ENCODE data around the gene NAV2.

NAV2 gene

DNA sequence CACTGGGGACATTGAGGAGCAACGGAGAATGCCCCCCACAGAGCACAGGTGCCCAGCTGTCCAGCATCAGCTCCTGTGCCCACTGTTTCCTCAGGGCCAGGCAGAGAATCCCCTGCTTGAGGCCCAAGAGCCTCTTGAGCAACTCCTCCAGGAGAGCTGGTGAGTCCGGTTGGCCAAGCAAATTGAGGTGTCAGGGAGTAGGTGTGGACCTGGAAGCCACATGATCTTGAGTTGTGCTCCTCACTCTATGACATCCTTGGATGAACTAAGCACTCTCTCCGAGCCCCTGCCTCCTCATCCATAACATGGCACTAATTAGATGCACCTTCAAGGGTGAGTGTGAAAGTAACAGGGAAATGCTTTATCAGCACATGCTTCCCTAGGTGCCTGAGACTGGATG is 326.3 kb downstream of the NAV2 start:
- Histone ChIP-seq H3K4me3 (ENCODE audit: low read length in 2 of 2) (no peak overlapping the region), H3K9me3 (ENCODE audit: control insufficient read depth in 2 of 2, low read length in 2 of 2) (no peaks in the 10 kb centered on the region), H3K4me1 (ENCODE audit: control insufficient read depth in 2 of 2, insufficient read depth in 2 of 2, low read length in 2 of 2) (no peaks in the 10 kb centered on the region), H3K27ac (ENCODE audit: low read depth in 2 of 2, low read length in 2 of 2) (no peak overlapping the region), H3K36me3 (ENCODE audit: control insufficient read depth in 2 of 2, insufficient read depth in 2 of 2, low read length in 2 of 2) (peaks cover 0 to 3% of the 10 kb centered on the region in 2 donors), H3K27me3 (ENCODE audit: control insufficient read depth in 2 of 2, insufficient read depth in 2 of 2, low read length in 2 of 2) (no peaks in the 10 kb centered on the region), H3K9ac (ENCODE audit: low read depth in 1 of 2, low read length in 2 of 2) (no peak overlapping the region)

DNA sequence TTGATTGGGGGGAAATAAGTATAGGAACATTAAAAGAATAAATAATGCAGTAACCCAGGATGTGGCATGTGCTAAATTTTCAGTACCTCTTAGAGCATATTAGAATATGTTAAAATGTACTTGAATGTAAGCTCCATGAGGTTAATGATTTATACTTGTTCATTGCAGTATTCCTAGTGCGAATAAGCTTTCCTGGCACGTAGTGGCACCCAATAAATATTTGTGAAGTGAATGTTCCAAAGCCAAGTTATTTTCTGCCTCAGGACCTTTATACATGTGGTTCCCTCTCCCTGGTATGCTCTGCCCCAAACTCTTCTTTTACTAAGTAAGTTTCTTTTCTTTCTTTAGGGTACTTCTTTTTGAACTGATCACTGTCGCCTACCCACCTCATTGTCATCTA is 328.9 kb downstream of the NAV2 start:
- Histone ChIP-seq H3K27me3 (ENCODE audit: control insufficient read depth in 2 of 2, insufficient read depth in 2 of 2, low read length in 2 of 2) (no peaks in the 10 kb centered on the region), H3K27ac (ENCODE audit: low read depth in 2 of 2, low read length in 2 of 2) (no peak overlapping the region), H3K4me1 (ENCODE audit: control insufficient read depth in 2 of 2, insufficient read depth in 2 of 2, low read length in 2 of 2) (no peaks in the 10 kb centered on the region), H3K9ac (ENCODE audit: low read depth in 1 of 2, low read length in 2 of 2) (no peak overlapping the region), H3K9me3 (ENCODE audit: control insufficient read depth in 2 of 2, low read length in 2 of 2) (no peaks in the 10 kb centered on the region), H3K4me3 (ENCODE audit: low read length in 2 of 2) (no peak overlapping the region), H3K36me3 (ENCODE audit: control insufficient read depth in 2 of 2, insufficient read depth in 2 of 2, low read length in 2 of 2) (peaks cover 0 to 9% of the 10 kb centered on the region in 2 donors)

DNA sequence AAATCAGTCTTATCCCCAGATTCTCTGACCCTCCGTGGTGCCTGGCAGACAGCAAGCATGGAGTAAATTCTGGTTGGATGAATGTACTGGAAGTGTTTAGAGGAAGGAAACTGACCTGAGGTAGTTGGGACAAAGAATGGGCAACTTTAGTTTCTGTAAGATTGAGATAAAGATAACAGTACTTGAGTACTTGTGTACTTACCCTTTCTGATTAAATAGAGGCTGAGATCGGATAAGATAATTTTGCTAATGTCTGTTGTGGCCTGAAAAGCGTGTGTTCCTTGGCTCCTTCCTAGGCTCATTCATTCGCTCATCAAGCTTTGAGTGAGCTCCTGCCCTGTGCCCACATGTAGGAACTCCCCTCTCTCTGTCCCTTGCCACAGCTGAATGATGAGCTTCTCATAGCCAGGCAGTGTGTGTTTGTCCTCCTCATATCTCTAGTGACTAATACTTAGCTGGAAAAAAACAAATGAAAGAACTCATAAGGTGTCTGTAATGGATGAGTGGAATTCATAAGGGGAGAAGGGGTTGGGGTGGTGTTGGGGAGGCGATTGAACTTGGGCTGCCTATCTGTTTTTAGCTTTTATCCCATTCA is 329.5 kb downstream of the NAV2 start:
- H3K9me3 ChIP-seq (ENCODE audit: control insufficient read depth in 2 of 2, low read length in 2 of 2), result no peaks in the 10 kb centered on the region
- no peak overlapping the region for H3K27ac ChIP-seq (ENCODE audit: low read depth in 2 of 2, low read length in 2 of 2)
- H3K9ac ChIP-seq (ENCODE audit: low read depth in 1 of 2, low read length in 2 of 2), result no peak overlapping the region
- no peaks in the 10 kb centered on the region for H3K4me1 ChIP-seq (ENCODE audit: control insufficient read depth in 2 of 2, insufficient read depth in 2 of 2, low read length in 2 of 2)
- no peak overlapping the region for H3K4me3 ChIP-seq (ENCODE audit: low read length in 2 of 2)
- H3K27me3 ChIP-seq (ENCODE audit: control insufficient read depth in 2 of 2, insufficient read depth in 2 of 2, low read length in 2 of 2), result no peaks in the 10 kb centered on the region
- peaks cover 0 to 9% of the 10 kb centered on the region in 2 donors for H3K36me3 ChIP-seq (ENCODE audit: control insufficient read depth in 2 of 2, insufficient read depth in 2 of 2, low read length in 2 of 2)

DNA sequence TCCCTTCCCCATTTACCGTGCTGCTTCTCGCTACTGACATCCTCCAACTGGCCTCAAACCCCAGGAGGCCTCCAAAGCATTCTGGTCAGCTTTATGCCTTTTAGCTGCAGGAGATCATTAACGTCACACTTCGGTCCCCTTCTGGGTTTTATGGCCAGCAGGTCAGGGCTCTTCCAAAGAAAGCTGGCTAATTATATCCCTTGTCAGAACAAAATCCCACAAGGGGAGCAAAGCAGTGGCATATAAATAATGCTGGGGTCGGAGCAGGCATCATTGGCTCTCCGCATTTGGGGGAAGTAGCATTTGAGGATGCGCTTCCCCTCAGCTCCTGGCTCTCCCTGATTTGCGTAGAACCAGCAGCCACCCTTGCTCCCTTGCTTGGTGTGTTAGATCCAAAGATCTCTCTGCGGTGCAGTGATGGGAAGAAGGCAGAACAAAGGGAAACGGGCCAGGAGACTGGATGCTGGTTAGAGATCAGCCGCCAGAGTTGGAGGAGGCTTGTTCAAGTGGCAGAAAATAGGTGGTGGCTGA is 330.2 kb downstream of the NAV2 start:
- Histone ChIP-seq H3K27me3 (ENCODE audit: control insufficient read depth in 2 of 2, insufficient read depth in 2 of 2, low read length in 2 of 2) (no peaks in the 10 kb centered on the region), H3K4me3 (ENCODE audit: low read length in 2 of 2) (no peak overlapping the region), H3K9ac (ENCODE audit: low read depth in 1 of 2, low read length in 2 of 2) (no peak overlapping the region), H3K4me1 (ENCODE audit: control insufficient read depth in 2 of 2, insufficient read depth in 2 of 2, low read length in 2 of 2) (no peaks in the 10 kb centered on the region), H3K9me3 (ENCODE audit: control insufficient read depth in 2 of 2, low read length in 2 of 2) (no peaks in the 10 kb centered on the region), H3K27ac (ENCODE audit: low read depth in 2 of 2, low read length in 2 of 2) (no peak overlapping the region), H3K36me3 (ENCODE audit: control insufficient read depth in 2 of 2, insufficient read depth in 2 of 2, low read length in 2 of 2) (peaks cover 0 to 9% of the 10 kb centered on the region in 2 donors)

DNA sequence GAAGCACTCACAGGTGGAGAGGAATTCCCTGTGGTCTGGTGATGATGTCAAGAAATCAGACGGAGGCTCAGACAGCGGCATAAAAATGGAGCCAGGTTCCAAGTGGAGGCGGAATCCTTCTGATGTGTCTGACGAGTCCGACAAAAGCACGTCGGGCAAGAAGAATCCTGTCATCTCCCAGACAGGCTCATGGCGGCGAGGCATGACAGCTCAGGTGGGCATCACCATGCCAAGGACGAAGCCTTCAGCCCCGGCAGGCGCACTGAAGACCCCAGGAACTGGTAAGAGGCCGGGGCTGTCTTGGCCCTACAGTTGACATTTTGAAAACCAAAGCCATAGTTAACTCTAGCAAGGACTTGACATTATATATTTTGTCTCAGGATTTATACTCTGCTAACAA is 331.4 kb downstream of the NAV2 start:
- Histone ChIP-seq H3K4me1 (ENCODE audit: control insufficient read depth in 2 of 2, insufficient read depth in 2 of 2, low read length in 2 of 2) (no peaks in the 10 kb centered on the region), H3K4me3 (ENCODE audit: low read length in 2 of 2) (no peak overlapping the region), H3K9ac (ENCODE audit: low read depth in 1 of 2, low read length in 2 of 2) (no peak overlapping the region), H3K27ac (ENCODE audit: low read depth in 2 of 2, low read length in 2 of 2) (no peak overlapping the region), H3K27me3 (ENCODE audit: control insufficient read depth in 2 of 2, insufficient read depth in 2 of 2, low read length in 2 of 2) (no peaks in the 10 kb centered on the region), H3K9me3 (ENCODE audit: control insufficient read depth in 2 of 2, low read length in 2 of 2) (no peaks in the 10 kb centered on the region), H3K36me3 (ENCODE audit: control insufficient read depth in 2 of 2, insufficient read depth in 2 of 2, low read length in 2 of 2) (peaks cover 0 to 13% of the 10 kb centered on the region in 2 donors)

DNA sequence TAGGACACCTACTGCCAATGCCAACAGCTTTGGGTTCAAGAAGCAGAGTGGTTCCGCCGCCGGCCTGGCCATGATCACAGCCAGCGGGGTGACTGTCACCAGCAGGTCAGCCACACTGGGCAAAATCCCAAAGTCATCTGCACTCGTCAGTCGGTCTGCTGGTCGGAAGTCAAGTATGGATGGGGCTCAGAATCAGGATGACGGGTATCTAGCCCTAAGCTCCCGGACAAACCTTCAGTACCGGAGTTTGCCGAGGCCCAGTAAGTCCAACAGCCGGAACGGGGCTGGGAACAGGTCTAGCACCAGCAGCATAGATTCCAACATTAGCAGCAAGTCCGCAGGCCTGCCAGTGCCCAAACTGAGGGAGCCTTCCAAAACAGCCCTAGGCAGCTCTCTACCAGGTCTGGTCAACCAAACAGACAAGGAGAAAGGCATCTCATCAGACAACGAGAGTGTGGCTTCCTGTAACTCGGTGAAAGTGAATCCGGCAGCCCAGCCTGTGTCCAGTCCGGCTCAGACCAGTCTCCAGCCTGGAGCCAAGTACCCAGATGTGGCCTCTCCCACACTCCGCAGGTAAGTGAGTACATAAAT is 332.6 kb downstream of the NAV2 start:
- Histone ChIP-seq H3K4me1 (ENCODE audit: control insufficient read depth in 2 of 2, insufficient read depth in 2 of 2, low read length in 2 of 2) (no peaks in the 10 kb centered on the region), H3K27me3 (ENCODE audit: control insufficient read depth in 2 of 2, insufficient read depth in 2 of 2, low read length in 2 of 2) (no peaks in the 10 kb centered on the region), H3K9me3 (ENCODE audit: control insufficient read depth in 2 of 2, low read length in 2 of 2) (no peaks in the 10 kb centered on the region), H3K36me3 (ENCODE audit: control insufficient read depth in 2 of 2, insufficient read depth in 2 of 2, low read length in 2 of 2) (peaks cover 0 to 13% of the 10 kb centered on the region in 2 donors), H3K9ac (ENCODE audit: low read depth in 1 of 2, low read length in 2 of 2) (no peak overlapping the region), H3K4me3 (ENCODE audit: low read length in 2 of 2) (no peak overlapping the region), H3K27ac (ENCODE audit: low read depth in 2 of 2, low read length in 2 of 2) (no peak overlapping the region)

DNA sequence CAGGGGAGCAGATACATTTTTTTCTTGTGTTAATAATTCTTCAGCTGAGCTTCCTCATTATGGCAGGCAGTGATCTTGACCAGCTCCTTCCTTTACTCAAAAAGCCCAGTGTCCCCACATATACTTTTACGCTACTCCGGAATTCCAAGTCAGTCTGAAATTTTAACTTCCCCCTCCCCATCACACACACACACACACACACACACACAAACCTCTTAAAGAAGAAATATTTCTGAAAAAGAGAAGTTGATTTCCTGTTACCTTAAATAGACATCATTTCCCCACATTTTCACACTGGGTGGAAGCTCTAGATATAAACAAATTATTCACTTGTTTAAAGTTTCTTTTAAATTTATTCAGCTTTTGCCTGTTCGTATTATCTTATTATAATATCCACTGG is 333.8 kb downstream of the NAV2 start:
- Histone ChIP-seq H3K4me3 (ENCODE audit: low read length in 2 of 2) (no peak overlapping the region), H3K9me3 (ENCODE audit: control insufficient read depth in 2 of 2, low read length in 2 of 2) (no peaks in the 10 kb centered on the region), H3K27ac (ENCODE audit: low read depth in 2 of 2, low read length in 2 of 2) (no peak overlapping the region), H3K4me1 (ENCODE audit: control insufficient read depth in 2 of 2, insufficient read depth in 2 of 2, low read length in 2 of 2) (no peaks in the 10 kb centered on the region), H3K36me3 (ENCODE audit: control insufficient read depth in 2 of 2, insufficient read depth in 2 of 2, low read length in 2 of 2) (peaks cover 0 to 13% of the 10 kb centered on the region in 2 donors), H3K27me3 (ENCODE audit: control insufficient read depth in 2 of 2, insufficient read depth in 2 of 2, low read length in 2 of 2) (no peaks in the 10 kb centered on the region), H3K9ac (ENCODE audit: low read depth in 1 of 2, low read length in 2 of 2) (no peak overlapping the region)

DNA sequence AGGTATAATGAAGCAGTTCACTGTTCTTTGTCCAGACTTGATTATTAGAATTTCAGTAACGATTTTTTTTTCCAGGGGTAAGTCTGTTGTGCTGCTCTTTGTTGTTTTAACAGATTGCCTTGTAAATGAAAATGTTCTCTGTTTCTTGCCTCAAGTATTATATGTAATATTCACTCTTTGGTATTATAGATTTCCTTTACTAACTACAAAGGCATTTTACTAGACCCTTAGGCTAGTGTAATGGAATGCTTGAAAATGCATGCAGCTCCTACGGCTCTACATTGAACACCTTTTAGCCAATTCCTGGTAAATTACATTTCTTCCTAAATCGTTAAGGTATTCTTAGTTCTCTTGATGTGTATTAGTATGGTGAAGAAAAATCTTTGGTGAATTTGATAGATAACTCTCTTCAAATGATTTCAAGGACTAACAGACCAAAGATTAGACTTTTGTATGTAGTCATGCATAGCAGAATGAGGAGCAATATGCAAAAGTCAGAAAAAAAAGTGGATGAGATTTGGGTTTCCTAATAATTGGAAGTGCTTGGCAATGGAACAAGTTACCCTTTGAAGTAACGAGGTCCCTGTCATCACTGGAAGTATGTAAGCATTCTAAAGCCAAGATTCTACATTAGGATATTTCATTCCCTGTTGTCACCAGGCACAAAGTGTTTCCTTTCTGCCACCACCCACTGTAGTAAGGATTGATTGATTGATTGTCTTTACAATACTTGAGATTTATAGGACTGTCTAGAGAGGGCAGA is 334.6 kb downstream of the NAV2 start:
- H3K36me3 ChIP-seq (ENCODE audit: control insufficient read depth in 2 of 2, insufficient read depth in 2 of 2, low read length in 2 of 2), result peaks cover 0 to 13% of the 10 kb centered on the region in 2 donors
- no peak overlapping the region for H3K27ac ChIP-seq (ENCODE audit: low read depth in 2 of 2, low read length in 2 of 2)
- no peak overlapping the region for H3K4me3 ChIP-seq (ENCODE audit: low read length in 2 of 2)
- no peaks in the 10 kb centered on the region for H3K9me3 ChIP-seq (ENCODE audit: control insufficient read depth in 2 of 2, low read length in 2 of 2)
- H3K27me3 ChIP-seq (ENCODE audit: control insufficient read depth in 2 of 2, insufficient read depth in 2 of 2, low read length in 2 of 2), result no peaks in the 10 kb centered on the region
- H3K4me1 ChIP-seq (ENCODE audit: control insufficient read depth in 2 of 2, insufficient read depth in 2 of 2, low read length in 2 of 2), result no peaks in the 10 kb centered on the region
- no peak overlapping the region for H3K9ac ChIP-seq (ENCODE audit: low read depth in 1 of 2, low read length in 2 of 2)

DNA sequence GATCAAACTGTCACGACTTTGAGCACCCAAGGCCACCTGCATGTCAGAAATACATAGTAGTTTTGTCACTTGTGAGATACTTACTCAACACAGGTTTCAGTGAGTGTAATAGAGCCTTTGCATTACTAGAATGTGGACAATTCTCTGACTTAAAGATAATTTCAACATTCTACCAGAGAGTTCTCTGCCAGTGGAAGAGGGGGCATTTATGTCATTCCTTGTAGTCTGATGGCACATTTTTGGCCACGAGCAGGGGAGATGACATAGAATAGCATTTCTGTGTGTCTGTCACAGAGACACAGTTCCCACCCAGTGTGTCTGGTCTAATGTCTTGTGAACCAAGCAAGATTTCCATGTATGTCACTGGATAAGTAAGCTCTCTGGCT is 335.1 kb downstream of the NAV2 start:
- Histone ChIP-seq H3K4me3 (ENCODE audit: low read length in 2 of 2) (no peak overlapping the region), H3K36me3 (ENCODE audit: control insufficient read depth in 2 of 2, insufficient read depth in 2 of 2, low read length in 2 of 2) (peaks cover 0 to 13% of the 10 kb centered on the region in 2 donors), H3K9ac (ENCODE audit: low read depth in 1 of 2, low read length in 2 of 2) (no peak overlapping the region), H3K27me3 (ENCODE audit: control insufficient read depth in 2 of 2, insufficient read depth in 2 of 2, low read length in 2 of 2) (no peaks in the 10 kb centered on the region), H3K9me3 (ENCODE audit: control insufficient read depth in 2 of 2, low read length in 2 of 2) (no peaks in the 10 kb centered on the region), H3K27ac (ENCODE audit: low read depth in 2 of 2, low read length in 2 of 2) (no peak overlapping the region), H3K4me1 (ENCODE audit: control insufficient read depth in 2 of 2, insufficient read depth in 2 of 2, low read length in 2 of 2) (no peaks in the 10 kb centered on the region)

DNA sequence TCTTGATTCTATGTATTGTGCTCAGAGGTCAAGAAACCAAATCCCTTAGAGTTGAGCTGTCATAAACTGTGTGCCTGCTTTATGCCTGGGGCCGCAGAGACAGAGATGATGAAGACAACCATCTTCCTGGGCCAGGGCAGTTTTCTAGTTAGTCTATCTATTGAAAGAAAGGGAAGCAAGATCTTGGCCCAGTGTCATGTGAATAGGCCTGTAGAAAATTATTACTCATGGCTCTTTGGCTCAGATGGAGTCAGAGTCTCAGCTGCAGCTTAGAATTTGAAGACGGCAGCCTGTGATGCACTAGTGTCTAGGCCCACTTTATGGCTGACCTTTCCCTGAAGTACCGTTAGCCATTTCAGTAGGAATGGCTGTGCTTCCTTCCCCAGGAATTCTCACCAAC is 335.6 kb downstream of the NAV2 start:
- H3K27me3 ChIP-seq (ENCODE audit: control insufficient read depth in 2 of 2, insufficient read depth in 2 of 2, low read length in 2 of 2), result no peaks in the 10 kb centered on the region
- H3K27ac ChIP-seq (ENCODE audit: low read depth in 2 of 2, low read length in 2 of 2), result no peak overlapping the region
- H3K36me3 ChIP-seq (ENCODE audit: control insufficient read depth in 2 of 2, insufficient read depth in 2 of 2, low read length in 2 of 2), result peaks cover 1 to 13% of the 10 kb centered on the region in 2 donors
- H3K9ac ChIP-seq (ENCODE audit: low read depth in 1 of 2, low read length in 2 of 2), result no peak overlapping the region
- H3K9me3 ChIP-seq (ENCODE audit: control insufficient read depth in 2 of 2, low read length in 2 of 2), result no peaks in the 10 kb centered on the region
- no peak overlapping the region for H3K4me3 ChIP-seq (ENCODE audit: low read length in 2 of 2)
- H3K4me1 ChIP-seq (ENCODE audit: control insufficient read depth in 2 of 2, insufficient read depth in 2 of 2, low read length in 2 of 2), result no peaks in the 10 kb centered on the region

Data from mucosa of rectum (tissue), 2 donors.